KMS-11 (cell line): ENCODE data around the gene INPP4A.

ENCODE experiments used
- H2AFZ ChIP-seq: fragments of 200-600 bp; sonication (generic); 2 replicates; pipeline ENCODE4 v1.6.1; 2016; ENCODE audit warnings: antibody characterized with exemption, mixed run types, low read depth
- H3K27ac ChIP-seq: fragments of 200-600 bp; sonication (generic); 2 replicates; pipeline ENCODE4 v1.6.1; 2016; ENCODE audit warnings: mild to moderate bottlenecking, mixed run types
- H3K27me3 ChIP-seq: fragments of 200-600 bp; sonication (generic); 2 replicates; pipeline ENCODE4 v1.6.1; 2017; ENCODE audit warnings: mild to moderate bottlenecking, low read depth, mixed run types, moderate library complexity; ENCODE audit not compliant: insufficient read depth
- H3K36me3 ChIP-seq: fragments of 200-600 bp; sonication (generic); 2 replicates; pipeline ENCODE4 v1.6.1; 2017; ENCODE audit warnings: mild to moderate bottlenecking, mixed run types; ENCODE audit not compliant: insufficient read depth
- H3K4me1 ChIP-seq: fragments of 200-600 bp; sonication (generic); 2 replicates; pipeline ENCODE4 v1.6.1; 2016; ENCODE audit warnings: mild to moderate bottlenecking, low read depth, mixed run types; ENCODE audit not compliant: poor library complexity, severe bottlenecking
- H3K4me2 ChIP-seq: fragments of 200-600 bp; sonication (generic); 2 replicates; pipeline ENCODE4 v1.7.0; 2016; ENCODE audit warnings: mild to moderate bottlenecking, mixed run types
- H3K4me3 ChIP-seq: fragments of 200-600 bp; sonication (generic); IDR thresholded peaks from 2 replicates; pipeline ENCODE4 v1.6.1; 2017; ENCODE audit warnings: low read depth, low read length, mixed read lengths; ENCODE audit not compliant: insufficient read depth
- H3K79me2 ChIP-seq: fragments of 200-600 bp; sonication (generic); 2 replicates; pipeline ENCODE4 v1.6.1; 2016; ENCODE audit warnings: low read depth, mixed run types; ENCODE audit not compliant: insufficient read depth
- H3K9ac ChIP-seq: fragments of 200-600 bp; sonication (generic); 2 replicates; pipeline ENCODE4 v1.6.1; 2016; ENCODE audit warnings: mild to moderate bottlenecking, mixed run types
- H4K20me1 ChIP-seq: fragments of 200-600 bp; sonication (generic); 2 replicates; pipeline ENCODE4 v1.6.1; 2016; ENCODE audit warnings: mild to moderate bottlenecking, mixed run types; ENCODE audit not compliant: insufficient read depth
- TF ChIP-seq, protein P1 (sequence below): fragments of 200-600 bp; sonication (generic); conservative IDR thresholded peaks from 2 replicates; pipeline ENCODE4 v1.6.1; 2017; ENCODE audit warnings: low read depth, mild to moderate bottlenecking, antibody characterized with exemption, low read length, moderate library complexity, mixed read lengths

Gene INPP4A

DNA sequence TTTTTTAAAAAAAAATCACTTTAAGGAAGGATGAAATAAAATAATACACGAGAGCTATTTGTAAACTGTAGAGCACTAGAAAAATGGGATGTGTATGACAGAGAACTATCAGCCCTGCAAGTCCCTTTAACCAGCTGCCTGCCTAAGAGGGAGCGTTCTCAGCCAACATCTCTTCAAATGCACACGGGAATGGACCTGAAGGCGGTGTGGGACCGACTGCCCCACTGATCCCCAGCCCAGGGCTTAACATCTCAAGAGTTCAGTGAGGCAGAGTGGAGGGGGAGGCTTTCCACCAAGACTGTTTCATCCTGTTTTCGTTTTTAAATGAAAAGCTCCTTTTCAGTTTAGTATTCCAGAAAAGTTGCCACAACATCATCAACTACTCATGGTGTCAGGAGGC lies 2.2 kb downstream of the INPP4A start:
- Histone ChIP-seq H3K79me2 (peaks cover 77% of the 10 kb centered on the region), H3K4me3 (no peak overlapping the region)

DNA sequence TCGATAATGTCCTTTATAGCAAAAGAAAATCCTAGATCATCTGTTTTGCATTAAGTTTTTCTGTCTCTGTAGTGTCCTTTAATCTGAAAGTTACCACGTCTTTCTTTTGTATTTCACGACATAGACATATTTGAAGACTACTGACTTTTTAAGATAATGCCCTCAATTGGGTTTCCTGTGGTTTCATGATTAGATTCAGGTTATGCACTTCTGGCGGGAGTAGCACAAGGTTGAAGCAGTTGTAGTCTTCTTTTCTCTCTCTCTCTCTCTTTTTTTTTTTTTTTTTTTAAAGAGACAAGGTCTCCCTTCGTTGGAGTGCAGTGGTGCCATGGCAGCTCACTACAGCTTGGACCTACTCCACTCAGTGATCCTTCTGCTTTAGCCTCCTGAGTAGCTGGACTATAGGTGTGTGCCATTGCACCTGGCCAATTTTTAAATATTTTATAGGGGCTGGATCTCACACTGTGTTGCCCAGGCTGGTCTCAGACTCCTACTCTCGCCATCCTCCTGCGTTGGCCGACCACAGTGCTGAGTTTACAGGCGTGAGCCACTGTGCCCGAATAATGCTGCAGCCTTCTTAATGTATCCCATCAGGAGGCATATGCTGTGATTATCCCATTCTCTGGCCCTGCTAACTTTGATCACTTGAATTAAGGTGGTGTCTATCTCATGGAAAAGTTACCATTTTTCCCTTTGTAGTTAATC lies 3.9 kb downstream of the INPP4A start:
- no peak overlapping the region for H2AFZ ChIP-seq
- TF ChIP-seq, protein P1, sequence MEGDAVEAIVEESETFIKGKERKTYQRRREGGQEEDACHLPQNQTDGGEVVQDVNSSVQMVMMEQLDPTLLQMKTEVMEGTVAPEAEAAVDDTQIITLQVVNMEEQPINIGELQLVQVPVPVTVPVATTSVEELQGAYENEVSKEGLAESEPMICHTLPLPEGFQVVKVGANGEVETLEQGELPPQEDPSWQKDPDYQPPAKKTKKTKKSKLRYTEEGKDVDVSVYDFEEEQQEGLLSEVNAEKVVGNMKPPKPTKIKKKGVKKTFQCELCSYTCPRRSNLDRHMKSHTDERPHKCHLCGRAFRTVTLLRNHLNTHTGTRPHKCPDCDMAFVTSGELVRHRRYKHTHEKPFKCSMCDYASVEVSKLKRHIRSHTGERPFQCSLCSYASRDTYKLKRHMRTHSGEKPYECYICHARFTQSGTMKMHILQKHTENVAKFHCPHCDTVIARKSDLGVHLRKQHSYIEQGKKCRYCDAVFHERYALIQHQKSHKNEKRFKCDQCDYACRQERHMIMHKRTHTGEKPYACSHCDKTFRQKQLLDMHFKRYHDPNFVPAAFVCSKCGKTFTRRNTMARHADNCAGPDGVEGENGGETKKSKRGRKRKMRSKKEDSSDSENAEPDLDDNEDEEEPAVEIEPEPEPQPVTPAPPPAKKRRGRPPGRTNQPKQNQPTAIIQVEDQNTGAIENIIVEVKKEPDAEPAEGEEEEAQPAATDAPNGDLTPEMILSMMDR, result no peak
- H4K20me1 ChIP-seq, result no peaks in the 10 kb centered on the region; the same call in 1 of the 2 replicates
- peak overlapping the region; percentile 72; the same call in 1 of the 2 replicates for H3K4me2 ChIP-seq
- H3K36me3 ChIP-seq, result no peaks in the 10 kb centered on the region
- H3K9ac ChIP-seq, result no peak overlapping the region; the same call in 1 of the 2 replicates
- no peak overlapping the region for H3K4me3 ChIP-seq
- H3K27ac ChIP-seq, result peak overlapping the region; percentile 43; the same call in 1 of the 2 replicates
- H3K27me3 ChIP-seq, result no peaks in the 10 kb centered on the region
- H3K4me1 ChIP-seq, result peaks cover 79% of the 10 kb centered on the region
- peaks cover 94% of the 10 kb centered on the region for H3K79me2 ChIP-seq

More for the DNA sequence above, 2.2 kb downstream of the INPP4A start:
- H3K4me1 ChIP-seq, result peaks cover 64% of the 10 kb centered on the region
- TF ChIP-seq, protein P1, result no peak
- peak overlapping the region; percentile 49; the same call in 1 of the 2 replicates for H3K9ac ChIP-seq
- H3K27ac ChIP-seq, result peak overlapping the region; percentile 53; the same call in 1 of the 2 replicates
- H3K4me2 ChIP-seq, result peak overlapping the region; percentile 72
- H4K20me1 ChIP-seq, result no peaks in the 10 kb centered on the region; the same call in 1 of the 2 replicates
- no peak overlapping the region for H2AFZ ChIP-seq
- H3K27me3 ChIP-seq, result no peaks in the 10 kb centered on the region
- no peaks in the 10 kb centered on the region for H3K36me3 ChIP-seq

DNA sequence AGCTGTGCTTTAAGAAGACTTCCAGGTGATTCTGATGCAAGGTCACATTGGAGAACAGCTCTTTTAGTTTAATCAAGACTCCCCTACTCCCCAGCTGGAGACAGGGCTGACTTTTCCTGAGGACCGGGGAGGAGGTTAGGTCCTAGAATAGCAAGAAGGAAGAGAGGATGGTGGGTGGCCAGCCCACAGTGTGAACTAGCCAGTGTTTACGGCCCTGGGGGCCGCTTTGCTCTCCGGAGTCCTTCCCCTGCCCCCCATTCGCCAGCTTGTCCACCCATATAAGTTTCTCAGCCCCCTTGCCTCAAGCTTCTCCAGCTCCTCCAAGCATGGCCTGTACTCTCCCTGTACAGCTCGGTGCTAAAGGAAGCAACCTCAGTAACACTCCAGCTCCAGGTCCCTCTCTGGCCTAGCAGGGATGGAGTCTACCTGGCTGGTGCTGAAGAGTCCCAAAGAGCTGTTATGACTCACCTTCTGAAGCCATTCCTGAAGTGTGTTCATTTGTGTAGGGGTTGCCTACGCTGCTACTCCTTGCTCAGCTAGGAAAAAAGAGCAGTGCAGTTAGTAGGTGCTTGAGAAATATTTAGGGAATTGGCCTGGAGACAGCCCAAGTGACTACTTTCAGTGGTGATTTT lies 7.9 kb downstream of the INPP4A start:
- H3K4me3 ChIP-seq, result no peak overlapping the region
- H3K4me1 ChIP-seq, result peaks cover 100% of the 10 kb centered on the region
- no peaks in the 10 kb centered on the region for H3K36me3 ChIP-seq
- H4K20me1 ChIP-seq, result no peaks in the 10 kb centered on the region; the same call in 1 of the 2 replicates
- H2AFZ ChIP-seq, result no peak overlapping the region
- H3K27ac ChIP-seq, result no peak overlapping the region
- no peak overlapping the region for H3K9ac ChIP-seq
- H3K4me2 ChIP-seq, result no peak overlapping the region
- TF ChIP-seq, protein P1, result no peak
- peaks cover 100% of the 10 kb centered on the region for H3K79me2 ChIP-seq
- H3K27me3 ChIP-seq, result no peaks in the 10 kb centered on the region

DNA sequence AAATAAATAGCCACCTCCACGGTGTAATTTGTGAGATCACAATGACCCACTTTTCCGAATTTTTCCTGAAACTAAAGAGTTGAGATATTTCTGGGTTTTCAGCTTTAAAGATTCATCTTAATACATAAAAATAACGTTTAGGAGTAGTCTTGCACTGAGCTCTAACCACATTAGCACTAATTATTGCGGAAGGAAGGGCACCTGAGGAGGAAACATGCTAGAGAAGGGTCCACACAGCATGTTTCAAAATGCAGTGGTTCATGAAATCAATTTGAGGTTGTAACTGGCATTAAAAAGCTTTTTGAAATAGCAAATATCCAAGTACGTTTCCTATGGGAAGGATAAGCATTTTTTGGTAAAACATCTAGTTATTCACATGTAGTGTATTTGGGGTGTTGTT lies 8.4 kb downstream of the INPP4A start:
- no peaks in the 10 kb centered on the region for H3K36me3 ChIP-seq
- no peak overlapping the region for H3K27ac ChIP-seq
- no peak overlapping the region for H3K4me3 ChIP-seq
- peaks cover 100% of the 10 kb centered on the region for H3K4me1 ChIP-seq
- peaks cover 100% of the 10 kb centered on the region for H3K79me2 ChIP-seq
- no peak overlapping the region for H2AFZ ChIP-seq
- 0 out of 2 replicates have a peak overlapping the region, but pooled peaks have one; percentile 11 for H3K4me2 ChIP-seq
- no peaks in the 10 kb centered on the region for H3K27me3 ChIP-seq
- H4K20me1 ChIP-seq, result no peaks in the 10 kb centered on the region; the same call in 1 of the 2 replicates
- TF ChIP-seq, protein P1, result no peak
- H3K9ac ChIP-seq, result no peak overlapping the region
